Measurements from ENCODE around the gene KRTAP10-4.

GRCh38 chr21:44555200-44555875, 18.2 kb upstream of the KRTAP10-4 start:
- TF ChIP-seq CHD1 (IDR thresholded peaks at IDR 0.05; ENCODE audit: low read depth, low read length) (no peak), RELB (IDR thresholded peaks at IDR 0.05; ENCODE audit: low read depth) (no peak)
- TF ChIP-seq, protein P1, sequence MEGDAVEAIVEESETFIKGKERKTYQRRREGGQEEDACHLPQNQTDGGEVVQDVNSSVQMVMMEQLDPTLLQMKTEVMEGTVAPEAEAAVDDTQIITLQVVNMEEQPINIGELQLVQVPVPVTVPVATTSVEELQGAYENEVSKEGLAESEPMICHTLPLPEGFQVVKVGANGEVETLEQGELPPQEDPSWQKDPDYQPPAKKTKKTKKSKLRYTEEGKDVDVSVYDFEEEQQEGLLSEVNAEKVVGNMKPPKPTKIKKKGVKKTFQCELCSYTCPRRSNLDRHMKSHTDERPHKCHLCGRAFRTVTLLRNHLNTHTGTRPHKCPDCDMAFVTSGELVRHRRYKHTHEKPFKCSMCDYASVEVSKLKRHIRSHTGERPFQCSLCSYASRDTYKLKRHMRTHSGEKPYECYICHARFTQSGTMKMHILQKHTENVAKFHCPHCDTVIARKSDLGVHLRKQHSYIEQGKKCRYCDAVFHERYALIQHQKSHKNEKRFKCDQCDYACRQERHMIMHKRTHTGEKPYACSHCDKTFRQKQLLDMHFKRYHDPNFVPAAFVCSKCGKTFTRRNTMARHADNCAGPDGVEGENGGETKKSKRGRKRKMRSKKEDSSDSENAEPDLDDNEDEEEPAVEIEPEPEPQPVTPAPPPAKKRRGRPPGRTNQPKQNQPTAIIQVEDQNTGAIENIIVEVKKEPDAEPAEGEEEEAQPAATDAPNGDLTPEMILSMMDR (IDR thresholded peaks at IDR 0.05 in 2 of 3, conservative IDR thresholded peaks at IDR 0.05 in 1 of 3; ENCODE audit: control insufficient read depth in 2 of 3, extremely low read depth in 1 of 3, insufficient read depth in 1 of 3, low read depth in 3 of 3, low read length in 3 of 3) = no peak

Data from GM12878 (cell line).